Right lobe of liver (tissue), 6 donors: ENCODE measurements around the gene DDR2. TPM values are rescaled to one million over a fixed set of nuclear protein-coding genes. Genes with fewer than 3 reads are reported as not detected.

Source experiments
- ATAC-seq, 4 donors: fragments of 200-7000 bp; cut with Tn5 transposase; one replicate each; pipeline ENCODE4 v1.9.1; 2020; ENCODE audit warnings: mild to moderate bottlenecking in 4 of 4, moderate library complexity in 4 of 4
- DNase-seq, 3 donors: peaks; one replicate each; pipeline ENCODE4 v3.0.0-alpha.2; 2020
- H3K27ac ChIP-seq, 3 donors: fragments of 200-600 bp; one replicate each; pipeline ENCODE4 v1.8.0; 2022
- H3K27me3 ChIP-seq, 2 donors: fragments of 200-600 bp; one replicate each; pipeline ENCODE4 v1.8.0; 2022
- H3K36me3 ChIP-seq, 4 donors: fragments of 200-600 bp; sonication (generic) in 1 of 4; one replicate each; pipeline versions ENCODE4 v1.5.1 to v1.8.0; 2017 to 2022; ENCODE audit warnings: control low read depth in 1 of 4
- H3K4me1 ChIP-seq, 4 donors: fragments of 200-600 bp; sonication (generic) in 1 of 4; one replicate each; pipeline versions ENCODE4 v1.5.1 to v1.8.0; 2017 to 2022; ENCODE audit warnings: control low read depth in 1 of 4
- H3K4me3 ChIP-seq, 3 donors: fragments of 200-600 bp; one replicate each; pipeline ENCODE4 v1.8.0; 2022
- H3K9me3 ChIP-seq, 4 donors: fragments of 200-600 bp; sonication (generic) in 1 of 4; one replicate each; pipeline versions ENCODE4 v1.5.1 to v1.8.0; 2017 to 2022; ENCODE audit warnings: control low read depth in 1 of 4
- CTCF ChIP-seq, 4 donors: fragments of 200-600 bp in 3 of 4; fragments of 450-650 bp in 1 of 4; IDR thresholded peaks; one replicate each; pipeline versions ENCODE4 v1.5.1 to v1.8.0; 2016 to 2022; ENCODE audit warnings: antibody characterized with exemption in 4 of 4, mild to moderate bottlenecking in 2 of 4
- POLR2A ChIP-seq: fragments of 450-650 bp; IDR thresholded peaks from one replicate; pipeline ENCODE4 v1.6.1; 2017; ENCODE audit warnings: antibody characterized with exemption, mild to moderate bottlenecking
- WGBS: methylation state at CpG from one replicate; pipeline ENCODE4 v1.1.6; 2018; ENCODE audit warnings: low coverage, low lambda C conversion rate; ENCODE audit not compliant: insufficient coverage; ENCODE audit errors: missing lambda C conversion rate; 5-methylcytosine and 5-hydroxymethylcytosine counted together
- intact Hi-C, 2 donors: fragments of 100-400 bp; cut with DNase I; formaldehyde crosslinking; loops; one replicate each; pipeline versions ENCODE4 v1.11.2 to v1.14.1; 2022
- total RNA-seq, 6 experiments: library from RNA; depleted of rRNA in 2 of 6; stranded (reverse); fragments of >200 nt in 2 of 6; fragmentation: NEBNext Ultra II Directional in 3 of 6; extraction: Animal tissue kit (Norgen Biotek cat#: 25700) in 3 of 6; gene quantifications; one replicate each; pipeline versions ENCODE4 v1.1.0 to v1.2.4, GENCODE V29; 2016 to 2023
- donor health status: DM: no; HTN: yes; CAD: no.
- donor health status: DM: no; HTN: no; CAD: no.
- donor health status: DM: no; HTN: no; CAD: no.
- donor health status: DM: no; HTN: yes; CAD: no.
- donor health status: DM: no; HTN: yes; CAD: no.

Gene DDR2
- total RNA-seq, 6 experiments from 2014 or later, result 2.7 to 4.7 (median 3.1) TPM

GRCh38 chr1:162639718-162640117, 7.5 kb downstream of the DDR2 start:
- Histone ChIP-seq H3K27me3 (no peaks in the 10 kb centered on the region), H3K9me3 (no peaks in the 10 kb centered on the region), H3K4me1 (no peaks in the 10 kb centered on the region), H3K27ac (no peak overlapping the region), H3K4me3 (no peak overlapping the region), H3K36me3 (no peaks in the 10 kb centered on the region)
- 89% methylated on average over 7 of the region's 7 CpGs for WGBS
- ATAC-seq (no peak), DNase-seq (no peak)
- TF ChIP-seq POLR2A (no peak), CTCF (IDR thresholded peaks at IDR 0.05) (no peak)
- intact Hi-C loops, result no loop called here

GRCh38 chr1:162641114-162641513, 8.8 kb downstream of the DDR2 start:
- Histone ChIP-seq H3K27ac (no peak overlapping the region), H3K27me3 (no peaks in the 10 kb centered on the region), H3K4me1 (no peaks in the 10 kb centered on the region), H3K4me3 (no peak overlapping the region), H3K36me3 (no peaks in the 10 kb centered on the region), H3K9me3 (no peaks in the 10 kb centered on the region)
- intact Hi-C loops, result no loop called here
- no peak for TF ChIP-seq CTCF (IDR thresholded peaks at IDR 0.05)
- TF ChIP-seq POLR2A, result no peak
- ATAC-seq, result no peak
- 92% methylated on average over 2 of the region's 2 CpGs for WGBS
- DNase-seq, result no peak

- H3K27ac ChIP-seq, result no peak overlapping the region
- no peak for DNase-seq
- no peaks in the 10 kb centered on the region for H3K4me1 ChIP-seq
- no peaks in the 10 kb centered on the region for H3K36me3 ChIP-seq
- TF ChIP-seq POLR2A (no peak), CTCF (IDR thresholded peaks at IDR 0.05) (no peak)
- no peaks in the 10 kb centered on the region for H3K27me3 ChIP-seq
- intact Hi-C loops, result no loop called here
- 95% methylated on average over 3 of the region's 3 CpGs for WGBS
- ATAC-seq, result no peak
- H3K9me3 ChIP-seq, result no peaks in the 10 kb centered on the region
- no peak overlapping the region for H3K4me3 ChIP-seq
These were observed 12.7 kb downstream of the DDR2 start for GRCh38 chr1:162644986-162645314.

GRCh38 chr1:162645666-162646065, 13.4 kb downstream of the DDR2 start:
- no peaks in the 10 kb centered on the region for H3K9me3 ChIP-seq
- ATAC-seq (no peak), DNase-seq (no peak)
- TF ChIP-seq POLR2A (no peak), CTCF (IDR thresholded peaks at IDR 0.05) (no peak)
- no peaks in the 10 kb centered on the region for H3K4me1 ChIP-seq
- no peaks in the 10 kb centered on the region for H3K27me3 ChIP-seq
- 82% methylated on average over 4 of the region's 4 CpGs for WGBS
- no peaks in the 10 kb centered on the region for H3K36me3 ChIP-seq
- no peak overlapping the region for H3K4me3 ChIP-seq
- H3K27ac ChIP-seq, result no peak overlapping the region
- intact Hi-C loops, result no loop called here

- H3K9me3 ChIP-seq, result no peaks in the 10 kb centered on the region
- 84% methylated on average over 3 of the region's 3 CpGs for WGBS
- intact Hi-C loops, result no loop called here
- DNase-seq (no peak), ATAC-seq (no peak)
- H3K4me1 ChIP-seq, result no peaks in the 10 kb centered on the region
- no peak overlapping the region for H3K4me3 ChIP-seq
- no peaks in the 10 kb centered on the region for H3K36me3 ChIP-seq
- no peaks in the 10 kb centered on the region for H3K27me3 ChIP-seq
- TF ChIP-seq POLR2A (no peak), CTCF (IDR thresholded peaks at IDR 0.05) (no peak)
- H3K27ac ChIP-seq, result no peak overlapping the region
These were observed 17.3 kb downstream of the DDR2 start for GRCh38 chr1:162649583-162649982.
